Gastrocnemius medialis (tissue), 4 donors: ENCODE data around the gene HMCN1. TPM values are rescaled to one million over a fixed set of nuclear protein-coding genes. Genes with fewer than 3 reads are reported as not detected.

Experiments
- ATAC-seq, 2 donors: fragments of 150-250 bp; one replicate each; pipeline ENCODE4 v1.9.1; 2016
- DNase-seq, 2 donors: peaks; one replicate each; pipeline ENCODE4 v3.0.0-alpha.2; 2019
- H3K27ac ChIP-seq, 4 donors: fragments of 200-600 bp; sonication (generic); 1 replicate in 1 of 4; 2 replicates in 3 of 4; pipeline ENCODE4 v1.5.1; 2016 to 2018; ENCODE audit warnings: mild to moderate bottlenecking in 2 of 4, moderate library complexity in 1 of 4
- H3K27me3 ChIP-seq, 3 donors: fragments of 200-600 bp; sonication (generic) in 2 of 3; 1 replicate in 1 of 3; 2 replicates in 2 of 3; pipeline versions ENCODE4 v1.5.1 to v1.6.0; 2016 to 2019; ENCODE audit warnings: mild to moderate bottlenecking in 1 of 3, moderate library complexity in 1 of 3
- H3K36me3 ChIP-seq, 2 donors: fragments of 200-600 bp; sonication (generic) in 1 of 2; one replicate each; pipeline ENCODE4 v1.5.1; 2017 to 2018
- H3K4me1 ChIP-seq, 2 donors: fragments of 200-600 bp; sonication (generic) in 1 of 2; one replicate each; pipeline ENCODE4 v1.5.1; 2016 to 2017; ENCODE audit warnings: mild to moderate bottlenecking in 2 of 2
- H3K4me3 ChIP-seq, 4 donors: fragments of 200-600 bp; sonication (generic) in 3 of 4; 1 replicate in 1 of 4; 2 replicates in 3 of 4; pipeline ENCODE4 v1.5.1; 2016 to 2019; ENCODE audit warnings: mild to moderate bottlenecking in 2 of 4
- H3K9me3 ChIP-seq, 3 donors: fragments of 200-600 bp; sonication (generic) in 2 of 3; 1 replicate in 1 of 3; 2 replicates in 2 of 3; pipeline ENCODE4 v1.5.1; 2016 to 2019
- POLR2A ChIP-seq, 2 donors: fragments of 450-650 bp; IDR thresholded peaks; one replicate each; pipeline ENCODE4 v1.6.1; 2017; ENCODE audit warnings: antibody characterized with exemption in 2 of 2, mild to moderate bottlenecking in 2 of 2, moderate library complexity in 2 of 2
- in situ Hi-C, 4 donors: fragments of 200-750 bp; cut with MboI; loops; one replicate each; pipeline versions ENCODE4 v1.15.0 to v1.8.0; 2017; ENCODE audit warnings: low sequenced_read_pairs in 4 of 4
- intact Hi-C: fragments of 100-400 bp; cut with DNase I; formaldehyde crosslinking; loops from one replicate; pipeline ENCODE4 v1.15.1; 2023; ENCODE audit warnings: low total_unique reads
- total RNA-seq, 4 donors: library from RNA; depleted of rRNA; stranded (reverse); fragments of >200 nt; gene quantifications; one replicate each; pipeline versions ENCODE4 v1.1.0 to v1.2.3, GENCODE V29; 2016
- TF ChIP-seq, protein P1 (sequence below), 5 experiments: fragments of 450-650 bp in 3 of 5; fragments of 200-600 bp in 2 of 5; sonication (generic) in 2 of 5; IDR thresholded peaks in 4 of 5; conservative IDR thresholded peaks in 1 of 5; 1 replicate in 4 of 5; 2 replicates in 1 of 5; pipeline ENCODE4 v1.5.1; 2016 to 2019; ENCODE audit warnings: antibody characterized with exemption in 5 of 5, mild to moderate bottlenecking in 3 of 5, moderate library complexity in 3 of 5

HMCN1 gene
- total RNA-seq, 4 donors from 2014 or later, result 2.6 to 7.5 (median 5.1) TPM

DNA sequence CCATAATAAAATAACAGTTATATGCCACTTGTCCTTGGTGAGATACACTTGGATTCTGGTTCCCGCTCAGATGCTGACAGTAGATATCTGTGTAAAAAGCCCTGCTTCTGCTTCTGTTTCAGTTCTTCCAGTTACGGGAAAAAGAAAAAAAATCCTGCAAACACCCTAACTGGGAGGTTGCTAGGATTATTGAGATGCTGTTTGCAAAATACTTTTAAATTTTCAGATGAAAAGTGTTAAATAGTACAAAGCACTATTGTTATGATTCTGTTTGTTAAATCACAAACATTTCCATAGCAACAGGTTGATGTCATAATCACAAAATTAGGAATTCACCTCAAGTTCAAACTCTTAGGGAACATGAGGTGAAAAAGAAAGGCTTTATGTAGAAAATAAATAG, 232.3 kb downstream of the HMCN1 start:
- Histone ChIP-seq H3K4me3 (no peak overlapping the region), H3K9me3 (no peaks in the 10 kb centered on the region), H3K27ac (peak overlapping the region in 2 of 4 donors; percentile 21 to 30), H3K27me3 (no peaks in the 10 kb centered on the region), H3K4me1 (peaks cover 2 to 5% of the 10 kb centered on the region in 2 donors), H3K36me3 (no peaks in the 10 kb centered on the region)
- intact Hi-C loops (no loop called here), in situ Hi-C loops (no loop called here)
- ATAC-seq, result no peak
- DNase-seq, result no peak
- no peak for TF ChIP-seq POLR2A (IDR thresholded peaks at IDR 0.05)
- TF ChIP-seq, protein P1, sequence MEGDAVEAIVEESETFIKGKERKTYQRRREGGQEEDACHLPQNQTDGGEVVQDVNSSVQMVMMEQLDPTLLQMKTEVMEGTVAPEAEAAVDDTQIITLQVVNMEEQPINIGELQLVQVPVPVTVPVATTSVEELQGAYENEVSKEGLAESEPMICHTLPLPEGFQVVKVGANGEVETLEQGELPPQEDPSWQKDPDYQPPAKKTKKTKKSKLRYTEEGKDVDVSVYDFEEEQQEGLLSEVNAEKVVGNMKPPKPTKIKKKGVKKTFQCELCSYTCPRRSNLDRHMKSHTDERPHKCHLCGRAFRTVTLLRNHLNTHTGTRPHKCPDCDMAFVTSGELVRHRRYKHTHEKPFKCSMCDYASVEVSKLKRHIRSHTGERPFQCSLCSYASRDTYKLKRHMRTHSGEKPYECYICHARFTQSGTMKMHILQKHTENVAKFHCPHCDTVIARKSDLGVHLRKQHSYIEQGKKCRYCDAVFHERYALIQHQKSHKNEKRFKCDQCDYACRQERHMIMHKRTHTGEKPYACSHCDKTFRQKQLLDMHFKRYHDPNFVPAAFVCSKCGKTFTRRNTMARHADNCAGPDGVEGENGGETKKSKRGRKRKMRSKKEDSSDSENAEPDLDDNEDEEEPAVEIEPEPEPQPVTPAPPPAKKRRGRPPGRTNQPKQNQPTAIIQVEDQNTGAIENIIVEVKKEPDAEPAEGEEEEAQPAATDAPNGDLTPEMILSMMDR (IDR thresholded peaks at IDR 0.05 in 4 of 5, conservative IDR thresholded peaks at IDR 0.05 in 1 of 5), result no peak

DNA sequence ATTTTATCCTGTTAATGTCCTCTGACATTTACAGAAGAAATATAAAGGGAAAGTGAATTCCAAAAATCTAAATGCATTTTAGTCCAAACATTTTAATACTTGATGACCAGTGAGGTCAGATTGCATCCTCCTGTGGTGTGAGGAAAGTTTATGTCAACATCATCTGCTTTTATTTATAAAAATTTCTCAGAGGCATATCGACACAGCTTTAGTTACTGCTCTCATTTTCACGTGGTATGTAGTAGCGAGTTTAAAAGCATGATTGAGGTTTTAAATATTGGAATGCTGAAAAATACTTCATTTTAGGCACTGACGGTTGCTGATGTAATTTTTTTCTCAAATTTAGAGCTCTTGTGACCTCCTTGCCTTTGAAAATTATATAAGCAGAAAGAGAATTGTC, 234.8 kb downstream of the HMCN1 start:
- in situ Hi-C loops, result no loop called here
- no peak for ATAC-seq
- H3K27me3 ChIP-seq, result no peaks in the 10 kb centered on the region
- H3K27ac ChIP-seq, result peak overlapping the region; percentile 7 to 41 (median 20)
- no peaks in the 10 kb centered on the region for H3K36me3 ChIP-seq
- intact Hi-C loops, result no loop called here
- no peak for TF ChIP-seq POLR2A (IDR thresholded peaks at IDR 0.05)
- TF ChIP-seq, protein P1 (IDR thresholded peaks at IDR 0.05 in 4 of 5, conservative IDR thresholded peaks at IDR 0.05 in 1 of 5), result no peak
- no peaks in the 10 kb centered on the region for H3K9me3 ChIP-seq
- no peak for DNase-seq
- H3K4me3 ChIP-seq, result no peak overlapping the region
- peaks cover 2 to 12% of the 10 kb centered on the region in 2 donors for H3K4me1 ChIP-seq

DNA sequence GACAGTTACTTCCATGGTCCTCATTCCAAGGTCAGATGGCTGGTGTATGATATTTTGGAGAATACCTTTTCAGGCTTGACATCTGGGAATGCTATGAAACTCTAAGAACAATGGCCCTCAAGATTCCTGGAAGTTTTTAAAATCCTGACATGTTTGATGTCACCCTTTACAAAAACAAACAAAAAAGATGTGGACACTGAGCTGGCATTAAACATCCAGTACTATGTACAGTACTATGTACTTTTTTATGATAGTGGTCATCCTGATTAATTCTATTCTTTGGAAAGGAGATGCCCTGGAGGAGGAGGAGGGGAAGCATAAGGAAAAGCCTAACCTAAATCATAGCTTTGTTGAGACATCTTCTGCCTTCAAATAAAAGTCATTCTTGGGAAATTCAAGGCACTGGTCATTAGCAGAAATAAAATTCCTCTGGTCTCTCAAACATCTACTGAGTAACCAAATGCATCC, 235.4 kb downstream of the HMCN1 start:
- H3K4me3 ChIP-seq, result no peak overlapping the region
- peaks cover 2 to 12% of the 10 kb centered on the region in 2 donors for H3K4me1 ChIP-seq
- no peaks in the 10 kb centered on the region for H3K36me3 ChIP-seq
- H3K27ac ChIP-seq, result peak overlapping the region; percentile 7 to 45 (median 20)
- TF ChIP-seq, protein P1 (IDR thresholded peaks at IDR 0.05 in 4 of 5, conservative IDR thresholded peaks at IDR 0.05 in 1 of 5), result no peak
- TF ChIP-seq POLR2A (IDR thresholded peaks at IDR 0.05), result no peak
- H3K9me3 ChIP-seq, result no peaks in the 10 kb centered on the region
- H3K27me3 ChIP-seq, result no peaks in the 10 kb centered on the region
- in situ Hi-C loops (no loop called here), intact Hi-C loops (no loop called here)
- DNase-seq (no peak), ATAC-seq (peak in 1 of 2 donors; percentile 36)

DNA sequence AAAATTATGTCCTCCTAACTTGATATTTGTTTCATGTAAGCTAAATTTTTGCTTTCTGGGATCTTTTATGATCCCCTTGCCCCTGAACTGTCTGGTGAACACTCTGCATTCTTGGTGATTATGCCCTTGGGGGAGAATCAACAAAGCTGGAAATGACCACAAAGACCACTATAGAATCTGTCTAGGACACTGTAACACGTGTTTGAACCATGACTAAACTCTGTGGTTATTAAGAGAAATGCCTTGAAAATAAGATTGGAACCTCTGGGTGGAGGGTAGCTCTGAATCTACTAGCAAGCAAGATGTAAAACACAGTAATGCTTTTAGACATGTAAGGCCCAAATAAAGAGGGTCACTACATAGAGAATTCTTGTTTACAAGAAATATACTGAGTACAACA, 237.5 kb downstream of the HMCN1 start:
- in situ Hi-C loops, result no loop called here

More for the DNA sequence above, 237.5 kb downstream of the HMCN1 start:
- Histone ChIP-seq H3K27me3 (no peaks in the 10 kb centered on the region), H3K27ac (no peak overlapping the region), H3K36me3 (no peaks in the 10 kb centered on the region), H3K4me1 (peaks cover 0 to 12% of the 10 kb centered on the region in 2 donors), H3K9me3 (no peaks in the 10 kb centered on the region), H3K4me3 (no peak overlapping the region)
- no peak for TF ChIP-seq POLR2A (IDR thresholded peaks at IDR 0.05)
- TF ChIP-seq, protein P1 (IDR thresholded peaks at IDR 0.05 in 4 of 5, conservative IDR thresholded peaks at IDR 0.05 in 1 of 5), result no peak
- ATAC-seq (no peak), DNase-seq (no peak)
- intact Hi-C loops, result no loop called here
